Thyroid gland (tissue), 4 donors: ENCODE data around the gene CADPS.

Experiments
- POLR2A ChIP-seq, 2 donors: fragments of 450-650 bp; IDR thresholded peaks; one replicate each; pipeline ENCODE4 v1.6.1; 2017; ENCODE audit warnings: antibody characterized with exemption in 2 of 2, mild to moderate bottlenecking in 2 of 2, moderate library complexity in 1 of 2
- TF ChIP-seq, protein P1 (sequence below), 6 experiments: fragments of 200-600 bp in 3 of 6; fragments of 450-650 bp in 3 of 6; sonication (generic) in 3 of 6; IDR thresholded peaks; one replicate each; pipeline ENCODE4 v1.5.1; 2016 to 2019; ENCODE audit warnings: antibody characterized with exemption in 6 of 6, mild to moderate bottlenecking in 2 of 6, inconsistent platforms in 1 of 6, moderate library complexity in 1 of 6

DNA sequence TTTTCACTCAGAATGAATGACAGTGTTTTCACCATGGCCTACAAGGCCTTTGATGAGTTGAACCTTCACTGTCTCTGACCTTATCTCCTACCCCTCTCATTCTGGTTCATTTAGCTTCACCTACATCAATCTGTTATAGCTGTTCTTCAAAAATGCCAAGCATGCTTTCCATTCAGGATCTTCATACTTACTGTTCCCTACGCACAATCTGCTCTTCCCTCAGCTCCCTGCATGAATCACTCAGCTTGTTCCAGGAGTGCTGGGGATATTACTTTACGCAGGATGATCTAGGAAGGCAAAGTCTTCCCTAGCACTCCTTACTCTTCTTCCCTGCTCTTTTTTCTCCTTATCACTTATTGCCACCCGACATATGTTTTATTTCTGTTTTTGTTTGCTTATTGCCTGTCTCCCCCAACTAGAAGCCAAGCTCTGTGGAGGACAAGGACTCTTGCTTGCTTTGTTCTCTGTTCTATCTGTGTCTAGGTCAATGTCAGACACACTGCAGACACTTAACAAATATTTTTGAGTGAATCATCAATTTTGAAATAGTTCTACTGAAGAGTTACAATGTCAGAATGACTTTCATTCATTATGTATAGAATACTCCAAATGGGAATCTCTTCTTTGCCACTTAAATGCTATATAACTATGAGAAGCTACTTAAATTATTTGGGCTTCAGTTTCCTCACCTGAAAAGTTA, 263.5 kb downstream of the CADPS start:
- TF ChIP-seq, protein P1, sequence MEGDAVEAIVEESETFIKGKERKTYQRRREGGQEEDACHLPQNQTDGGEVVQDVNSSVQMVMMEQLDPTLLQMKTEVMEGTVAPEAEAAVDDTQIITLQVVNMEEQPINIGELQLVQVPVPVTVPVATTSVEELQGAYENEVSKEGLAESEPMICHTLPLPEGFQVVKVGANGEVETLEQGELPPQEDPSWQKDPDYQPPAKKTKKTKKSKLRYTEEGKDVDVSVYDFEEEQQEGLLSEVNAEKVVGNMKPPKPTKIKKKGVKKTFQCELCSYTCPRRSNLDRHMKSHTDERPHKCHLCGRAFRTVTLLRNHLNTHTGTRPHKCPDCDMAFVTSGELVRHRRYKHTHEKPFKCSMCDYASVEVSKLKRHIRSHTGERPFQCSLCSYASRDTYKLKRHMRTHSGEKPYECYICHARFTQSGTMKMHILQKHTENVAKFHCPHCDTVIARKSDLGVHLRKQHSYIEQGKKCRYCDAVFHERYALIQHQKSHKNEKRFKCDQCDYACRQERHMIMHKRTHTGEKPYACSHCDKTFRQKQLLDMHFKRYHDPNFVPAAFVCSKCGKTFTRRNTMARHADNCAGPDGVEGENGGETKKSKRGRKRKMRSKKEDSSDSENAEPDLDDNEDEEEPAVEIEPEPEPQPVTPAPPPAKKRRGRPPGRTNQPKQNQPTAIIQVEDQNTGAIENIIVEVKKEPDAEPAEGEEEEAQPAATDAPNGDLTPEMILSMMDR (IDR thresholded peaks at IDR 0.05), result no peak
- TF ChIP-seq POLR2A (IDR thresholded peaks at IDR 0.05), result no peak
